Dorsolateral prefrontal cortex (tissue), 118 donors: ENCODE data around the gene DNAJB1. TPM values are rescaled to one million over a fixed set of nuclear protein-coding genes. Genes with fewer than 3 reads are reported as not detected.

Experiments
- microRNA-seq, 43 experiments: library from miRNA; unstranded; fragments of <30 nt; microRNA quantifications; one replicate each; pipeline ENCODE4 v1.2.0, GENCODE V29; 2022
- total RNA-seq, 120 experiments: library from RNA; stranded (reverse); gene quantifications; one replicate each; pipeline versions ENCODE4 v1.2.3 to v1.2.4, GENCODE V29; 2022

Gene DNAJB1
- total RNA-seq, 120 experiments from 2014 or later = 67.5 to 1,486 (median 107) TPM

Small RNAs within 50 kb of the gene (microRNA-seq; reads per million reads assigned to microRNA genes)
- gene MIR639 = 0 to 2.4 (median 0.23) reads per million in 43 experiments

Other genes starting within 250 kb of the DNAJB1 start
- gene ADGRE5, start 137.0 kb downstream of the DNAJB1 start, total RNA-seq = 10 to 100 TPM in 67 of 120 experiments, 1 to 10 TPM in 53; 3.9 to 39.0 (median 10.7) TPM
- gene DDX39A, start 99.1 kb downstream of the DNAJB1 start, total RNA-seq = 10 to 100 TPM; 17.5 to 45.6 (median 29.1) TPM
- 100 to 1,000 TPM in 6 of 120 experiments, 10 to 100 TPM in 114; 45.9 to 129 (median 73.3) TPM for gene PKN1, start 85.1 kb downstream of the DNAJB1 start, total RNA-seq
- 1 to 10 TPM in 24 of 120 experiments, under 1 TPM in 58, not detected in 38; 0.29 to 4.1 (median 0.66) TPM for gene PTGER1, start 43.0 kb downstream of the DNAJB1 start, total RNA-seq
- gene GIPC1, start 22.3 kb downstream of the DNAJB1 start, total RNA-seq = 100 to 1,000 TPM in 13 of 120 experiments, 10 to 100 TPM in 107; 54.9 to 112 (median 87.4) TPM
- 100 to 1,000 TPM; 169 to 287 (median 205) TPM for gene TECR, start 11.2 kb upstream of the DNAJB1 start, total RNA-seq
- 100 to 1,000 TPM; 107 to 236 (median 166) TPM for gene NDUFB7, start 53.7 kb upstream of the DNAJB1 start, total RNA-seq
- gene CLEC17A, start 64.7 kb upstream of the DNAJB1 start, total RNA-seq = 1 to 10 TPM in 29 of 120 experiments, under 1 TPM in 70, not detected in 21; 0.20 to 3.3 (median 0.75) TPM
- 1 to 10 TPM in 1 of 120 experiments, under 1 TPM in 14, not detected in 105; 0.19 to 1.5 (median 0.31) TPM for gene ADGRE3, start 156.4 kb upstream of the DNAJB1 start, total RNA-seq
- 10 to 100 TPM; 21.3 to 44.2 (median 30.8) TPM for gene ZNF333, start 171.7 kb upstream of the DNAJB1 start, total RNA-seq